H9 (cell line): ENCODE data around the gene KIF5C. TPM values are rescaled to one million over a fixed set of nuclear protein-coding genes. Genes with fewer than 3 reads are reported as not detected.

ENCODE experiments used
- DNase-seq: peaks from one replicate; pipeline ENCODE4 v3.0.0-alpha.2; 2017
- H2AFZ ChIP-seq: one replicate; pipeline ENCODE4 v1.6.1; 2013; ENCODE audit warnings: mild to moderate bottlenecking, low read length, control low read depth, moderate library complexity
- H2AK5ac ChIP-seq: 2 replicates; pipeline ENCODE4 v1.6.1; 2013; ENCODE audit warnings: low read length, control low read depth, mixed read lengths; ENCODE audit not compliant: insufficient read length
- H2BK120ac ChIP-seq: one replicate; pipeline ENCODE4 v1.6.1; 2013; ENCODE audit warnings: low read depth, mild to moderate bottlenecking, low read length, control low read depth, inconsistent platforms; ENCODE audit not compliant: poor library complexity, severe bottlenecking
- H2BK12ac ChIP-seq: 2 replicates; pipeline ENCODE4 v1.6.1; 2013; ENCODE audit warnings: low read length, control low read depth, mixed read lengths, low read depth; ENCODE audit not compliant: insufficient read length
- H2BK15ac ChIP-seq: 2 replicates; pipeline ENCODE4 v1.6.1; 2013; ENCODE audit warnings: low read depth, low read length, control low read depth
- H2BK20ac ChIP-seq: one replicate; pipeline ENCODE4 v1.6.1; 2013; ENCODE audit warnings: low read depth, mild to moderate bottlenecking, low read length, control low read depth, inconsistent platforms; ENCODE audit not compliant: poor library complexity, severe bottlenecking
- H2BK5ac ChIP-seq: 2 replicates; pipeline ENCODE4 v1.6.1; 2013; ENCODE audit warnings: low read length, control low read depth, mixed read lengths; ENCODE audit not compliant: insufficient read length
- H3K14ac ChIP-seq: 2 replicates; pipeline ENCODE4 v1.6.1; 2013; ENCODE audit warnings: low read length, control low read depth; ENCODE audit not compliant: insufficient read depth
- H3K18ac ChIP-seq: 2 replicates; pipeline ENCODE4 v1.6.1; 2013; ENCODE audit warnings: low read depth, mild to moderate bottlenecking, mixed read lengths, low read length, control low read depth; ENCODE audit not compliant: insufficient read length
- H3K23ac ChIP-seq: 2 replicates; pipeline ENCODE4 v1.6.1; 2013; ENCODE audit warnings: low read length, control low read depth, mixed read lengths, low read depth; ENCODE audit not compliant: insufficient read length
- H3K23me2 ChIP-seq: 2 replicates; pipeline ENCODE4 v1.6.1; 2013; ENCODE audit warnings: low read depth, mild to moderate bottlenecking, mixed read lengths, low read length, control low read depth; ENCODE audit not compliant: insufficient read length, poor library complexity, severe bottlenecking
- H3K27ac ChIP-seq: 2 replicates; pipeline ENCODE4 v1.5.1; 2013; ENCODE audit warnings: low read length, control low read depth, mixed read lengths, low read depth; ENCODE audit not compliant: insufficient read length
- H3K27me3 ChIP-seq: 2 replicates; pipeline ENCODE4 v1.6.1; 2013; ENCODE audit warnings: low read length, control low read depth, inconsistent platforms; ENCODE audit not compliant: insufficient read depth
- H3K4ac ChIP-seq: 2 replicates; pipeline ENCODE4 v1.6.1; 2013; ENCODE audit warnings: low read depth, mild to moderate bottlenecking, control low read depth, inconsistent platforms, low read length, moderate library complexity
- H3K4me1 ChIP-seq: 2 replicates; pipeline ENCODE4 v1.6.1; 2013; ENCODE audit warnings: low read length, control low read depth, inconsistent platforms; ENCODE audit not compliant: insufficient read depth
- H3K4me2 ChIP-seq: 2 replicates; pipeline ENCODE4 v1.6.1; 2013; ENCODE audit warnings: low read length, control low read depth, mixed read lengths; ENCODE audit not compliant: insufficient read length, insufficient read depth
- H3K56ac ChIP-seq: 2 replicates; pipeline ENCODE4 v1.6.1; 2013; ENCODE audit warnings: low read depth, mild to moderate bottlenecking, mixed read lengths, low read length, control low read depth; ENCODE audit not compliant: insufficient read length
- H3K79me1 ChIP-seq: 2 replicates; pipeline ENCODE4 v1.6.1; 2013; ENCODE audit warnings: low read depth, mild to moderate bottlenecking, moderate library complexity, low read length, control low read depth, inconsistent platforms; ENCODE audit not compliant: insufficient read depth, poor library complexity, severe bottlenecking
- H3K79me2 ChIP-seq: 2 replicates; pipeline ENCODE4 v1.6.1; 2013; ENCODE audit warnings: low read length, control low read depth, inconsistent platforms; ENCODE audit not compliant: insufficient read depth
- H3K9ac ChIP-seq: 2 replicates; pipeline ENCODE4 v1.6.1; 2013; ENCODE audit warnings: low read length, control low read depth, mixed read lengths; ENCODE audit not compliant: insufficient read length; ENCODE audit errors: extremely low read depth
- H3K9me3 ChIP-seq: one replicate; pipeline ENCODE4 v1.6.1; 2013; ENCODE audit warnings: low read depth, low read length, inconsistent platforms; ENCODE audit not compliant: control insufficient read depth
- H3T11ph ChIP-seq: one replicate; pipeline ENCODE4 v1.6.1; 2013; ENCODE audit warnings: mild to moderate bottlenecking, low read length, control low read depth, inconsistent platforms
- H4K20me1 ChIP-seq: one replicate; pipeline ENCODE4 v1.6.1; 2013; ENCODE audit not compliant: control insufficient read depth, insufficient read length, insufficient read depth
- H4K5ac ChIP-seq: 2 replicates; pipeline ENCODE4 v1.6.1; 2013; ENCODE audit warnings: low read depth, mild to moderate bottlenecking, mixed read lengths, low read length, control low read depth; ENCODE audit not compliant: insufficient read length
- H4K8ac ChIP-seq: replicated peaks from 2 replicates; pipeline ENCODE4 v1.6.1; 2013; ENCODE audit warnings: low read length, control low read depth, mixed read lengths, low read depth; ENCODE audit not compliant: insufficient read length
- H4K91ac ChIP-seq: 2 replicates; pipeline ENCODE4 v1.6.1; 2013; ENCODE audit warnings: low read depth, mild to moderate bottlenecking, moderate library complexity, mixed read lengths, low read length, control low read depth; ENCODE audit not compliant: insufficient read length
- H3K27ac Mint-ChIP-seq, 3 experiments: 2 replicates in 2 of 3; 3 replicates in 1 of 3; pipeline ENCODE4 v1.8.0; 2020 to 2021; ENCODE audit warnings: mixed read lengths in 3 of 3, mild to moderate bottlenecking in 1 of 3, moderate library complexity in 1 of 3
- H3K27me3 Mint-ChIP-seq: 2 replicates; pipeline ENCODE4 v1.8.0; 2021; ENCODE audit warnings: low read depth, mild to moderate bottlenecking, moderate library complexity, mixed read lengths
- H3K36me3 Mint-ChIP-seq, 3 experiments: 2 replicates in 2 of 3; 3 replicates in 1 of 3; pipeline ENCODE4 v1.8.0; 2020 to 2021; ENCODE audit warnings: low read depth in 3 of 3, mixed read lengths in 3 of 3; ENCODE audit not compliant: insufficient read depth in 1 of 3
- H3K4me1 Mint-ChIP-seq, 2 experiments: 2 replicates each; pipeline ENCODE4 v1.8.0; 2020; ENCODE audit warnings: mixed read lengths in 2 of 2
- H3K4me3 Mint-ChIP-seq, 2 experiments: 2 replicates in 1 of 2; 3 replicates in 1 of 2; pipeline ENCODE4 v1.8.0; 2020 to 2021; ENCODE audit warnings: mild to moderate bottlenecking in 2 of 2, mixed read lengths in 2 of 2, moderate library complexity in 1 of 2
- H3K9me3 Mint-ChIP-seq, 2 experiments: 2 replicates in 1 of 2; 3 replicates in 1 of 2; pipeline ENCODE4 v1.8.0; 2020; ENCODE audit warnings: mild to moderate bottlenecking in 2 of 2, mixed read lengths in 2 of 2, moderate library complexity in 1 of 2
- CTCF ChIP-seq: fragments of 200-600 bp; sonication (generic); conservative IDR thresholded peaks from 3 replicates; pipeline ENCODE4 v1.8.0; 2021; ENCODE audit warnings: antibody characterized with exemption, mild to moderate bottlenecking
- WGBS: extraction: QIAGEN DNeasy Blood & Tissue Kit; methylation state at CpG from one replicate; pipeline ENCODE4 v1.1.7; 2013; ENCODE audit warnings: missing lambda C conversion rate, low lambda C conversion rate, mixed read lengths; ENCODE audit not compliant: insufficient read length; ENCODE audit errors: extremely low coverage; 5-methylcytosine and 5-hydroxymethylcytosine counted together
- total RNA-seq: library from RNA; stranded (reverse); gene quantifications from 2 replicates; pipeline ENCODE4 v1.2.1, GENCODE V29; 2021

The KIF5C gene
- total RNA-seq, 1 experiment from 2014 or later: 52.9 TPM

- H2AFZ ChIP-seq: no peak overlapping the region
Measured at GRCh38 chr2:149064856-149065630, 190.0 kb downstream of the KIF5C start.

More at GRCh38 chr2:149064856-149065630, 190.0 kb downstream of the KIF5C start:
- Histone ChIP-seq H3K27me3 (no peaks in the 10 kb centered on the region), H3K9ac (no peak overlapping the region), H3T11ph (no peak overlapping the region), H3K4ac (no peak overlapping the region), H2BK12ac (no peak overlapping the region), H3K79me2 (no peaks in the 10 kb centered on the region), H4K91ac (no peak overlapping the region), H4K20me1 (no peaks in the 10 kb centered on the region), H3K18ac (no peak overlapping the region), H3K27ac (no peak overlapping the region), H4K8ac (no peak overlapping the region), H3K79me1 (no peaks in the 10 kb centered on the region), H4K5ac (no peak overlapping the region), H3K23ac (no peak overlapping the region), H2AK5ac (no peak overlapping the region), H3K4me2 (no peak overlapping the region), H3K23me2 (no peaks in the 10 kb centered on the region), H2BK20ac (no peak overlapping the region), H3K14ac (no peak overlapping the region), H3K56ac (no peak overlapping the region), H2BK5ac (no peak overlapping the region), H2BK15ac (no peak overlapping the region), H3K4me1 (no peaks in the 10 kb centered on the region; the same call in 1 of the 2 replicates), H3K9me3 (no peaks in the 10 kb centered on the region), H2BK120ac (no peak overlapping the region)
- Mint-ChIP-seq H3K9me3 (no peaks in the 10 kb centered on the region), H3K4me3 (no peak overlapping the region), H3K27me3 (no peaks in the 10 kb centered on the region), H3K36me3 (no peaks in the 10 kb centered on the region), H3K4me1 (peaks cover 3 to 5% of the 10 kb centered on the region in 2 experiments; a peak in 3 of 4 replicates), H3K27ac (peak overlapping the region in 2 of 3 experiments; percentile 16 to 24; a peak in 3 of 7 replicates)
- no CpG with 5 or more reads among the region's 5 CpGs for WGBS
- no peak for DNase-seq
- no peak for TF ChIP-seq CTCF
